ENCODE results near the gene GAS7.
"Not testable (repeated sequence)": the region's sequence is repeated elsewhere in the genome, so short reads cannot be mapped to it uniquely, and the experiment has no call there.

The GAS7 gene

DNA sequence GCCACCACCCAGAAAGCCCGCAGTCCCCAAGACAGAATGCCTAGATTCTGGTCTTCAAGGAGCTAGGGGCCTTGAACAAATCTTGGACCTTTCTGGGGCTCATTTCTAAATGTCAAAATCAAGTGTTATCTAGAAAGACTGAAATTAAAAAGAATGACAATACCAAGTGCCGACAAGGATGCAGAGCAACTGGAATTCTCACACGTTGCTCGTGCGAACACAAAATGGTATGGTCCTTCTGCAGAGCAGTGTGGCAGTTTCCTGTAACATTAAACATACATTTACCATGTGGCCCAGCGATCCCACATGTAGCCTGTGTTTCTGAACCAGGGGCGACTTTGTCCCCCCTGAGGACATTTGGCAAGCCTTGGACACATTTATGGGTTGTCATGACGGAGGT is 137.9 kb downstream of the GAS7 start:
- 94 to 97% methylated on average over 7 of the region's 8 CpGs for WGBS, 2 experiments (ENCODE audit: insufficient coverage in 2 of 2)
- H3K4me3 ChIP-seq (ENCODE audit: extremely low read depth, insufficient read depth, low read length, poor library complexity, severe bottlenecking) = no peak overlapping the region
- H3K9me3 ChIP-seq (ENCODE audit: control insufficient read depth, low read length) = peaks cover 8% of the 10 kb centered on the region
- H3K4me1 ChIP-seq (ENCODE audit: control insufficient read depth, insufficient read depth, low read length, poor library complexity, severe bottlenecking) = peaks cover 9% of the 10 kb centered on the region
- no peak overlapping the region for H3K27ac ChIP-seq (ENCODE audit: low read depth, low read length, severe bottlenecking)
- no peaks in the 10 kb centered on the region for H3K36me3 ChIP-seq (ENCODE audit: control insufficient read depth, insufficient read depth, low read length)

DNA sequence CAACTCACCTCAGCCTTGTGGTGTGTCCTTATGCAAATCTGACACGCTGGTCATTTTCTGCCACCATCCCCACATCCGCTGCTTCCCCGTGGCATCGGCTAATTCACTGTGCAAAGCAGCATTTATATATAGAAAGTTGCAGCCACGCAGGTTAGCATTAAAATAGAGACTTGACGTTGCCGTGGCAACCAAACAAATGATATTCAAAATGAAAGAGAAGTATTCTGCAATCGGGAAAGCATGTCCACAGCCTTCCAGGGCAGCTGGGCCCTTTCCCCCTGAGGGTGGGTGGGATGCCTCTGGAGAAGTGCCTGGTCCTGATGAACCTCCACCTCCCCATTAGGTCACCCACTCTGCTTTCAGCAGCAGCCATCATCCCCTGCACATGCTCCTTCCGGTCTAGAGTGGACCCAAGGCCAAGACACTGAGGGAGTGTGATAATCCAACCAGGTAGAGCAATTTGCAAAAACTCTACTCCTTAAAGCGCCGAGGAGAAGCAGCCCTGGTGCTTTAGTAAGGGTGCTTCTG is 138.7 kb downstream of the GAS7 start:
- Histone ChIP-seq H3K27ac (ENCODE audit: low read depth, low read length, severe bottlenecking) (no peak overlapping the region), H3K36me3 (ENCODE audit: control insufficient read depth, insufficient read depth, low read length) (no peaks in the 10 kb centered on the region), H3K9me3 (ENCODE audit: control insufficient read depth, low read length) (peaks cover 1% of the 10 kb centered on the region), H3K4me3 (ENCODE audit: extremely low read depth, insufficient read depth, low read length, poor library complexity, severe bottlenecking) (no peak overlapping the region), H3K4me1 (ENCODE audit: control insufficient read depth, insufficient read depth, low read length, poor library complexity, severe bottlenecking) (peaks cover 9% of the 10 kb centered on the region)
- 89% methylated on average over 10 of the region's 11 CpGs for WGBS, 2 experiments (ENCODE audit: insufficient coverage in 2 of 2)

DNA sequence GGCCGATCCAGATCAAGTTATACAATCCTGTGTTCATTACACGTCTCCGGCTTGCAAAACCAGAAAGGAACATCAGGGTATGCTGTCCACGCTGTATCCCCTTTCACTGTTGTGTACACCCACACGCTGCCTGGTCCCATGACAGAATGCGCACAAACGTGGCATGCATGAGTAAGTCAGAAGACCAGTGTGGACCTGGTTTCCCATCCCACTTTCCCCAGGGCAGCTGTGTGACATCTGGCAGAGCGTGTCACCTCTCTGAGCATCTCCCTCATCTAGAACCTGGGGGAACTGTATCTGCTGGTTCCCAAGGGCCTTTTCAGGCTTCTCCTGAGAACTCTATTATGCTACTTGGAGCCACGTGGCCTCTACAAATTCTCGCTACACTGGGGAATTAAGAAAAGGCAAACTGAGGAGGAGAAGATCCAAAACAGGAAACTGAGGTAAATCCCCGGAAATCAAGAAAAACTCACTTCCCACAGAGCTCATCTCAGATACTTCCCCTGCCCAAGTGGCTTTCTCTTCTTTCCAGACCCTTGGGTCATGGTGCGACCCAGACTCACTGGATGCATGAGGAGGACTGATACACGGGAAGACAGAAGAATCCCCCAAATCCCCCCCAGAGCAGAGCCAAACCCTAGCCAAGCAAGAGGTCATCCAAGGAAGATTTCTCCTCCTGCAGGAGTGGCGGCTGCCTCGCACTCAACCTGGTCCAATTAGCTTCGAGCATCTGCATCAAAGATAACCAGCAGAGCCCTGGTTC is 139.3 kb downstream of the GAS7 start:
- Histone ChIP-seq H3K27ac (ENCODE audit: low read depth, low read length, severe bottlenecking) (no peak overlapping the region), H3K4me1 (ENCODE audit: control insufficient read depth, insufficient read depth, low read length, poor library complexity, severe bottlenecking) (peaks cover 8% of the 10 kb centered on the region), H3K9me3 (ENCODE audit: control insufficient read depth, low read length) (no peaks in the 10 kb centered on the region), H3K36me3 (ENCODE audit: control insufficient read depth, insufficient read depth, low read length) (no peaks in the 10 kb centered on the region), H3K4me3 (ENCODE audit: extremely low read depth, insufficient read depth, low read length, poor library complexity, severe bottlenecking) (no peak overlapping the region)
- WGBS, 2 experiments (ENCODE audit: insufficient coverage in 2 of 2) = 90 to 96% methylated on average over 14 to 15 of the region's 16 CpGs

DNA sequence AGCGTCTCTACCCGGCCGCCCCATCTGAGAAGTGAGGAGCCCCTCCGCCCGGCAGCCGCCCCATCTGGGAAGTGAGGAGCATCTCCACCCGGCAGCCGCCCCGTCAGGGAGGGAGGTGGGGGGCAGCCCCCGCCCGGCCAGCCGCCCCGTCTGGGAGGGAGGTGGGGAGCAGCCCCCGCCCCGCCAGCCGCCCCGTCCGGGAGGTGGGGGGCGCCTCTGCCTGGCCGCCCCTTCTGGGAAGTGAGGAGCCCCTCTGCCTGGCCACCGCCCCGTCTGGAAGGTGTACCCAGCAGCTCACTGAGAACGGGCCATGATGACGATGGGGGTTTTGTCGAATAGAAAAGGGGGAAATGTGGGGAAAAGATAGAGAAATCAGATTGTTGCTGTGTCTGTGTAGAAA is 140.9 kb downstream of the GAS7 start:
- H3K9me3 ChIP-seq (ENCODE audit: control insufficient read depth, low read length); H3K4me1 ChIP-seq (ENCODE audit: control insufficient read depth, insufficient read depth, low read length, poor library complexity, severe bottlenecking); H3K27ac ChIP-seq (ENCODE audit: low read depth, low read length, severe bottlenecking); H3K36me3 ChIP-seq (ENCODE audit: control insufficient read depth, insufficient read depth, low read length); H3K4me3 ChIP-seq (ENCODE audit: extremely low read depth, insufficient read depth, low read length, poor library complexity, severe bottlenecking): not testable (repeated sequence)
- 98 to 100% methylated on average over 2 to 19 of the region's 25 CpGs for WGBS, 2 experiments (ENCODE audit: insufficient coverage in 2 of 2)

DNA sequence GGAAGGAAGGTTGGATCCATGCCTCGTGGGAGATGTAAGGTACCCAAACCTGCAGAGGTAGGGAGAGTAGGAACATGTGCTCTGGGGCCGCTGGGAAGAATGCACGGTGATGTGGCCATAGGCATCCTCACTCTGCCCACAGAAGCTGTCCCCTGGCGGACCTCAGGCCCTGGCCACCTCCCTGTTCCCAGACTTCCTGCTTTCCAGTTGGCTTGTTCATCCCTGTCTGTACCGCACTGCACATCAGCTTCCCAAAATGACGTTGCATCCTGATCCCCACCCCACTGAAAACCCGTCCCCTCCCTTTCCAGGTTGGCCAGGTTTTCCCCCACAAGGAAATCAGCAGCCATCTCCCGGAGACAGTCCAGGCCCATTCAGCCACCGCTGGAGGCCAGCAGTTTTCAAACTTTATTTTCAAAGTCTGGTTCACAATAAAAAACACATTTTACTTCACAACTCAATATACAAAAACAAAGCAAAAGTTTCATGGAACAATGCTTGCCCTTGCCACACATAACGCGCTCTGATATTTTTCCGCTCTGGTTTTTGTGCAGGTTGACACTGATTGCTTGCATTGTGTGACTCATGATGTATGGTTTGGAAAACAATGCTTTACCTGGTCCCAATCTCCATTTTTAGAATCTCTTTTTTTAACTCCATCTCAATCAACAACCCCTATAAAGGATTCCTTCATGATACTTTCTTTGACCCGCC is 143.0 kb downstream of the GAS7 start:
- Histone ChIP-seq H3K4me1 (ENCODE audit: control insufficient read depth, insufficient read depth, low read length, poor library complexity, severe bottlenecking) (peaks cover 17% of the 10 kb centered on the region), H3K36me3 (ENCODE audit: control insufficient read depth, insufficient read depth, low read length) (no peaks in the 10 kb centered on the region), H3K9me3 (ENCODE audit: control insufficient read depth, low read length) (no peaks in the 10 kb centered on the region), H3K4me3 (ENCODE audit: extremely low read depth, insufficient read depth, low read length, poor library complexity, severe bottlenecking) (no peak overlapping the region), H3K27ac (ENCODE audit: low read depth, low read length, severe bottlenecking) (no peak overlapping the region)
- 96 to 97% methylated on average over 9 to 12 of the region's 13 CpGs for WGBS, 2 experiments (ENCODE audit: insufficient coverage in 2 of 2)

DNA sequence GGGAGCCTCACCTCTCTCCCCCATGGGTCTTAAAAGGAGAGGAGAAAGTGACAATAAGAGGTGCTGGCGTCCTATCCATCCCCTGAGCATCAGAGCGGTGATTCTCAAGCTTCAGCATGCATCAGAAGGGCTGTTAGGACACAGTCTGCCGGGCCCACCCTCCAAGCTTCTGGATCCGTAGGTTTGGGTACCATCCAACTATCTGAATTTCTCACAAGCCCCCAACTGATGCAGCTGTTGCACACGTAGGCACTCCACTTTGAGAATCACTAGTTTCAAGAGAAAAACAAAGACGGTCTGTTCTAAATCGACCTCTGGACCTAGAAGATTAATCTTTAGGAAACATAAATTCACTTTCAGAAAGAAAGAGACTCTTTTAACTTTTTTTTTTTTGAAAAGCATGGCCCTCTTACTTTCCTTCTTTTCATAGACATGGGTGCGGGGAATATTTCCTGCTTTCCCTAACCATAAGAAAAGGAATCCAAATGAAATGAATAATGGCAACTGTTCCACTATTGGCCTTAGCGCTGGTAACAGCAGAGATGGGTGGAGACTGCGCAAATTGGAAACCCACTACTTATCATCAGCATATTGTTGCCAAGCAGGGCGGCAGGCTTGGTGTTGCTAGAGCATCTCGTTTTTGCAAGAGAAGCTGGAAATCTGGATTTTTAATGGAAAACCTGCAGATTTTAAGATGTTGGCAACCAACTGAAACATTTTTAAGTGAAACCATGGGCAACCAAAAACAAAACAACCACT is 144.4 kb downstream of the GAS7 start:
- H3K4me3 ChIP-seq (ENCODE audit: extremely low read depth, insufficient read depth, low read length, poor library complexity, severe bottlenecking) = no peak overlapping the region
- no peaks in the 10 kb centered on the region for H3K9me3 ChIP-seq (ENCODE audit: control insufficient read depth, low read length)
- WGBS, 2 experiments (ENCODE audit: insufficient coverage in 2 of 2) = 87 to 97% methylated on average over 7 to 8 of the region's 12 CpGs
- no peak overlapping the region for H3K27ac ChIP-seq (ENCODE audit: low read depth, low read length, severe bottlenecking)
- peaks cover 19% of the 10 kb centered on the region for H3K4me1 ChIP-seq (ENCODE audit: control insufficient read depth, insufficient read depth, low read length, poor library complexity, severe bottlenecking)
- H3K36me3 ChIP-seq (ENCODE audit: control insufficient read depth, insufficient read depth, low read length) = no peaks in the 10 kb centered on the region

DNA sequence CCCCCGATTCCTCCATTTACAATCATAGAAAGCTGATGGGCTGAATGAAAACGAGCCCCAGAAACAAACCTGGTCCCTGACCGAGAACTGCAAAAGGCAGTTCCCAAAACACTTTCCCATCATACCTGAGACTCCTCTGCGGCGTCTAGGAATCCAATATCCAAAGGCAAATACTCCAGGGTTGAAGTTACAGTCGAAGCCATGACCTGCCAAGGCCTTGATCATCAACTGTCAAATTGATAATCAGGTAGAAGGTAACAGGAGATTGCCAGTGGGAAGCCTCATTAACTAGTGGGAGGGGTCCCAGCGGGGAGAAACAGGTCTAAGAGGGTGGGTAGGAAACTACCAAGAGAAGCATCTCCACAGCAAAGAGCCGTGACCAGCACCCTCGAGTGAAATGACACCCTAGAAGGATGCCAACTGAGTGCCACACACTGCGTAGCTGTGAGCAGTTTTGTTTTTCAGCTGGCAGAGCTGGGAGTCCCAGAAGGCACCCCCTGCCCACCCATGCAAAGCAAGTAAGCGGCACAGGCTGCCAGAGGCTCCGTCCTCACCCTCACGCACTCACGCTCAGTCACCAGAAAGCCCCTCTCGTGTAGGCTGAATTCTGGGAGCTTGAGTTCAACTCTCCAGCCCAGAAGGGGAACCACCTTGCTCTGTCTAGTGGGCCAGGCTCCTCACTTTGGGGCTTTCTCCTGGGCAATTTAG is 146.1 kb downstream of the GAS7 start:
- peaks cover 19% of the 10 kb centered on the region for H3K4me1 ChIP-seq (ENCODE audit: control insufficient read depth, insufficient read depth, low read length, poor library complexity, severe bottlenecking)
- H3K9me3 ChIP-seq (ENCODE audit: control insufficient read depth, low read length) = no peaks in the 10 kb centered on the region
- H3K4me3 ChIP-seq (ENCODE audit: extremely low read depth, insufficient read depth, low read length, poor library complexity, severe bottlenecking) = no peak overlapping the region
- no peak overlapping the region for H3K27ac ChIP-seq (ENCODE audit: low read depth, low read length, severe bottlenecking)
- 82 to 93% methylated on average over 11 to 13 of the region's 15 CpGs for WGBS, 2 experiments (ENCODE audit: insufficient coverage in 2 of 2)
- H3K36me3 ChIP-seq (ENCODE audit: control insufficient read depth, insufficient read depth, low read length) = no peaks in the 10 kb centered on the region

DNA sequence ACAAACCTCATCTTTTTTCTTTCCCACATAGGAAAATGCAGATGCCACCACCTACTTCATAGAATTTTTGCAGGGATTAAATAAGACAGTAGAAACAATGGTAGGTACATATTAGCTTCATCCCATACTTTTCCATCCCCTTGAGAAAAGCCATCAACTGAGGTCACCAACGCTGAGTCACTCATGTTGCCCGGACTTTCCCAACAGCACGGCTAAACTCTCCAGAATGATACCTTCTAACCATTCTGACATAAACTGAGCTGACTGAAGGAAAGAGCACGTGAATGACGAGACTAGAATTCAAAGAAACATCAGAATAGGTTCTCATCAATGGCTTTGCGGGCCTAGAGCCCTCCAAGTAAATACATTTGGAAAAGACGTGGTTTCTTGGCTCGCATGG is 147.3 kb downstream of the GAS7 start:
- H3K9me3 ChIP-seq (ENCODE audit: control insufficient read depth, low read length) = no peaks in the 10 kb centered on the region
- H3K4me1 ChIP-seq (ENCODE audit: control insufficient read depth, insufficient read depth, low read length, poor library complexity, severe bottlenecking) = peaks cover 19% of the 10 kb centered on the region
- no peak overlapping the region for H3K27ac ChIP-seq (ENCODE audit: low read depth, low read length, severe bottlenecking)
- H3K36me3 ChIP-seq (ENCODE audit: control insufficient read depth, insufficient read depth, low read length) = no peaks in the 10 kb centered on the region
- WGBS, 2 experiments (ENCODE audit: insufficient coverage in 2 of 2) = 90 to 100% methylated on average over 6 to 7 of the region's 8 CpGs
- no peak overlapping the region for H3K4me3 ChIP-seq (ENCODE audit: extremely low read depth, insufficient read depth, low read length, poor library complexity, severe bottlenecking)

DNA sequence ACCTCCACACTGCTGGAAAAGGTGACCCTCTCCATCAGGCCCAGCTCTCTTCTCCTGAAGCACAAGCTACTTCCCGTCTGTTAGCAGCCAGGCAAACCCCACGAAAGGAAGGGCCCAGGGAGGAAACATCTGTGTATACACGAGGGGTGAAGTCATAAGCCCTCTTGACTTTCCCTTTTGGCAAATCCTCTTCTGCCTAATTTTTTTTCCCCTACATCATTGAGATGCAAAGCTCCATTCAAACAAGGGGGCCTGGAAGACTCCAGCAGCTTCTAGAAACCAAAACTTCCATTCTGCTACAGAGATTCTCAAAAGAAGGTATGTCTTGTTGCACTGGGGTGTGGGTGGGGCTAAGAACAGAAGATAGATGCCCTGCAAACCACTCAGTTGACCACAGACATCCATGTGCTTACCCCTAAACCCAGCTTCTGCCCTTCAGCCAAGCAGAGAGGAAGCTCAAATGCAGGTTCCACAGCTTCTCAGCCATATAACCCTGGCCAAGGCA is 147.8 kb downstream of the GAS7 start:
- Histone ChIP-seq H3K36me3 (ENCODE audit: control insufficient read depth, insufficient read depth, low read length) (no peaks in the 10 kb centered on the region), H3K9me3 (ENCODE audit: control insufficient read depth, low read length) (no peaks in the 10 kb centered on the region), H3K27ac (ENCODE audit: low read depth, low read length, severe bottlenecking) (no peak overlapping the region), H3K4me1 (ENCODE audit: control insufficient read depth, insufficient read depth, low read length, poor library complexity, severe bottlenecking) (peaks cover 19% of the 10 kb centered on the region), H3K4me3 (ENCODE audit: extremely low read depth, insufficient read depth, low read length, poor library complexity, severe bottlenecking) (no peak overlapping the region)
- WGBS, 2 experiments (ENCODE audit: insufficient coverage in 2 of 2) = 86 to 97% methylated on average over 3 of the region's 3 CpGs
